DOHH2 (cell line): ENCODE data around the gene FAM24A.
"Not testable (repeated sequence)": the region's sequence is repeated elsewhere in the genome, so short reads cannot be mapped to it uniquely, and the experiment has no call there.

Experiments used
- H3F3A ChIP-seq: fragments of 200-600 bp; sonication (generic), shearing (Covaris generic); 2 replicates; pipeline ENCODE4 v1.6.0; 2016; ENCODE audit warnings: antibody characterized with exemption, mild to moderate bottlenecking; ENCODE audit not compliant: control insufficient read depth, insufficient read depth
- H3K27ac ChIP-seq: fragments of 200-600 bp; sonication (generic); 2 replicates; pipeline ENCODE4 v1.5.1; 2014; ENCODE audit warnings: low read depth, mild to moderate bottlenecking, low read length, moderate library complexity
- H3K27me3 ChIP-seq: fragments of 200-600 bp; sonication (generic); 2 replicates; pipeline ENCODE4 v1.6.1; 2014; ENCODE audit warnings: mild to moderate bottlenecking, low read length, mixed read lengths; ENCODE audit not compliant: control insufficient read depth
- H3K36me3 ChIP-seq: fragments of 200-600 bp; sonication (generic); 2 replicates; pipeline ENCODE4 v1.6.1; 2014; ENCODE audit warnings: mild to moderate bottlenecking, low read length, moderate library complexity, mixed read lengths; ENCODE audit not compliant: control insufficient read depth
- H3K4me1 ChIP-seq: fragments of 200-600 bp; sonication (generic); 2 replicates; pipeline ENCODE4 v1.6.1; 2014; ENCODE audit warnings: mild to moderate bottlenecking, low read length, mixed read lengths; ENCODE audit not compliant: control insufficient read depth
- H3K4me2 ChIP-seq: fragments of 200-600 bp; sonication (generic); 2 replicates; pipeline ENCODE4 v1.6.0; 2014; ENCODE audit warnings: mild to moderate bottlenecking, low read length, moderate library complexity
- H3K4me3 ChIP-seq: fragments of 200-600 bp; sonication (generic); 2 replicates; pipeline ENCODE4 v1.5.1; 2014; ENCODE audit warnings: mild to moderate bottlenecking, low read length, mixed read lengths
- H3K79me2 ChIP-seq: fragments of 200-600 bp; sonication (generic); 2 replicates; pipeline ENCODE4 v1.6.1; 2014; ENCODE audit warnings: mild to moderate bottlenecking, low read length, mixed read lengths; ENCODE audit not compliant: control insufficient read depth
- H3K9me2 ChIP-seq: fragments of 200-600 bp; sonication (generic); replicated peaks from 2 replicates; pipeline ENCODE4 v1.6.1; 2014; ENCODE audit warnings: mild to moderate bottlenecking, low read length, mixed read lengths; ENCODE audit not compliant: control insufficient read depth
- H3K9me3 ChIP-seq: fragments of 200-600 bp; sonication (generic); 2 replicates; pipeline ENCODE4 v1.6.1; 2014; ENCODE audit warnings: antibody characterized with exemption, low read length, mixed read lengths; ENCODE audit not compliant: control insufficient read depth, insufficient read depth
- H4K20me1 ChIP-seq: fragments of 200-600 bp; sonication (generic); 2 replicates; pipeline ENCODE4 v1.6.0; 2014; ENCODE audit warnings: low read depth, mild to moderate bottlenecking, antibody characterized with exemption, low read length, moderate library complexity; ENCODE audit not compliant: control insufficient read depth, insufficient read depth
- CTCF ChIP-seq: fragments of 200-600 bp; sonication (generic); IDR thresholded peaks from one replicate; pipeline ENCODE4 v1.5.1; 2014; ENCODE audit warnings: antibody characterized with exemption, mild to moderate bottlenecking, low read depth, low read length; ENCODE audit not compliant: poor library complexity, severe bottlenecking
- EZH2phosphoT487 ChIP-seq: fragments of 200-600 bp; sonication (generic); IDR thresholded peaks from 2 replicates; pipeline ENCODE4 v1.6.1; 2017; ENCODE audit warnings: borderline replicate concordance, mild to moderate bottlenecking, antibody characterized with exemption, low read length, moderate library complexity, mixed read lengths

Gene FAM24A

GRCh38 chr10:122884166-122884565 is 26.2 kb upstream of the FAM24A start:
- Histone ChIP-seq H3K27me3 (no peaks in the 10 kb centered on the region), H3F3A (no peaks in the 10 kb centered on the region), H3K4me3 (no peak overlapping the region), H4K20me1 (no peaks in the 10 kb centered on the region), H3K79me2 (peaks cover 6% of the 10 kb centered on the region), H3K9me3 (no peaks in the 10 kb centered on the region), H3K27ac (no peak overlapping the region), H3K4me2 (no peak overlapping the region), H3K4me1 (peaks cover 11% of the 10 kb centered on the region), H3K9me2 (no peaks in the 10 kb centered on the region), H3K36me3 (peaks cover 7% of the 10 kb centered on the region; the same call in 1 of the 2 replicates)
- TF ChIP-seq EZH2phosphoT487: no peak
- no peak for TF ChIP-seq CTCF

- H3K4me1 ChIP-seq: no peaks in the 10 kb centered on the region
- no peak overlapping the region for H3K27ac ChIP-seq
- no peaks in the 10 kb centered on the region for H4K20me1 ChIP-seq
- H3K79me2 ChIP-seq: no peaks in the 10 kb centered on the region
- no peak overlapping the region for H3K4me2 ChIP-seq
- no peaks in the 10 kb centered on the region for H3K27me3 ChIP-seq
- no peak for TF ChIP-seq CTCF
- TF ChIP-seq EZH2phosphoT487: no peak
- H3K9me3 ChIP-seq: no peaks in the 10 kb centered on the region
- H3F3A ChIP-seq: no peaks in the 10 kb centered on the region
- H3K4me3 ChIP-seq: no peak overlapping the region
- no peaks in the 10 kb centered on the region for H3K36me3 ChIP-seq
- no peaks in the 10 kb centered on the region for H3K9me2 ChIP-seq
These were observed 16.0 kb upstream of the FAM24A start for GRCh38 chr10:122894261-122894944.

- H3K4me2 ChIP-seq, H3K27ac ChIP-seq, H3K9me3 ChIP-seq, H3K9me2 ChIP-seq, H3K79me2 ChIP-seq, H3K4me1 ChIP-seq, H3K36me3 ChIP-seq, H3F3A ChIP-seq, H3K27me3 ChIP-seq, H4K20me1 ChIP-seq, H3K4me3 ChIP-seq: not testable (repeated sequence)
These were observed 6.5 kb upstream of the FAM24A start for GRCh38 chr10:122903861-122904260.

GRCh38 chr10:122911889-122912484 is 1.6 kb downstream of the FAM24A start:
- no peak overlapping the region for H3K4me2 ChIP-seq
- H3K79me2 ChIP-seq: no peaks in the 10 kb centered on the region
- H3K9me2 ChIP-seq: no peaks in the 10 kb centered on the region
- H3K4me1 ChIP-seq: no peaks in the 10 kb centered on the region
- TF ChIP-seq EZH2phosphoT487 (no peak), CTCF (no peak)
- no peak overlapping the region for H3K4me3 ChIP-seq
- no peaks in the 10 kb centered on the region for H4K20me1 ChIP-seq
- H3K36me3 ChIP-seq: no peaks in the 10 kb centered on the region
- H3K27me3 ChIP-seq: peaks cover 3% of the 10 kb centered on the region; the same call in 1 of the 2 replicates
- no peak overlapping the region for H3K27ac ChIP-seq
- H3F3A ChIP-seq: no peaks in the 10 kb centered on the region
- H3K9me3 ChIP-seq: no peaks in the 10 kb centered on the region
